Left ventricle myocardium inferior (tissue), 1 donor: ENCODE data around the gene INVS. TPM values are rescaled to one million over a fixed set of nuclear protein-coding genes. Genes with fewer than 3 reads are reported as not detected.

Experiments
- DNase-seq: peaks from one replicate; pipeline ENCODE4 v3.0.0-alpha.2; 2020
- H3K27ac ChIP-seq: fragments of 200-600 bp; replicated peaks from 2 replicates; pipeline ENCODE4 v1.8.0; 2021
- H3K27me3 ChIP-seq: fragments of 200-600 bp; 2 replicates; pipeline ENCODE4 v1.8.0; 2021; ENCODE audit warnings: low read depth
- H3K36me3 ChIP-seq: fragments of 200-600 bp; 2 replicates; pipeline ENCODE4 v1.8.0; 2021
- H3K4me1 ChIP-seq: fragments of 200-600 bp; 2 replicates; pipeline ENCODE4 v1.8.0; 2021
- H3K4me3 ChIP-seq: fragments of 200-600 bp; 2 replicates; pipeline ENCODE4 v1.8.0; 2021; ENCODE audit warnings: mild to moderate bottlenecking, moderate library complexity
- H3K9me3 ChIP-seq: fragments of 200-600 bp; replicated peaks from 2 replicates; pipeline ENCODE4 v1.8.0; 2021
- CTCF ChIP-seq: fragments of 200-600 bp; IDR thresholded peaks from 2 replicates; pipeline ENCODE4 v1.8.0; 2021; ENCODE audit warnings: antibody characterized with exemption, mild to moderate bottlenecking, borderline replicate concordance
- intact Hi-C: fragments of 100-400 bp; cut with micrococcal nuclease; formaldehyde crosslinking; loops from one replicate; pipeline ENCODE4 v1.11.0; 2022
- total RNA-seq: library from RNA; stranded (reverse); fragmentation: NEBNext Ultra II Directional; extraction: Animal tissue kit (Norgen Biotek cat#: 25700); gene quantifications from one replicate; pipeline ENCODE4 v1.2.1, GENCODE V29; 2021
- donor health status: DM: no; HTN: yes; CAD: no; lungs with severe emphysema.

INVS gene
- total RNA-seq, 1 donor from 2014 or later = 6.7 TPM

- no peak overlapping the region for H3K27ac ChIP-seq
- intact Hi-C loops = no loop called here
- peaks cover under 1% of the 10 kb centered on the region for H3K4me1 ChIP-seq
- no peaks in the 10 kb centered on the region for H3K9me3 ChIP-seq
- H3K4me3 ChIP-seq = no peak overlapping the region
- no peaks in the 10 kb centered on the region for H3K27me3 ChIP-seq
- TF ChIP-seq CTCF = no peak
- no peak for DNase-seq
- H3K36me3 ChIP-seq = peaks cover 25% of the 10 kb centered on the region
Observed at GRCh38 chr9:100117316-100117715, 18.3 kb downstream of the INVS start.

GRCh38 chr9:100120286-100120685 is 21.2 kb downstream of the INVS start:
- TF ChIP-seq CTCF = no peak
- Histone ChIP-seq H3K27me3 (no peaks in the 10 kb centered on the region), H3K4me3 (no peak overlapping the region), H3K36me3 (peaks cover 31% of the 10 kb centered on the region), H3K4me1 (no peaks in the 10 kb centered on the region), H3K9me3 (no peaks in the 10 kb centered on the region), H3K27ac (no peak overlapping the region)
- DNase-seq = no peak
- intact Hi-C loops = no loop called here

- Histone ChIP-seq H3K4me3 (no peak overlapping the region), H3K36me3 (peaks cover 13% of the 10 kb centered on the region), H3K4me1 (no peaks in the 10 kb centered on the region), H3K27me3 (no peaks in the 10 kb centered on the region), H3K9me3 (no peaks in the 10 kb centered on the region), H3K27ac (no peak overlapping the region)
- no peak for TF ChIP-seq CTCF
- intact Hi-C loops = no loop called here
- DNase-seq = no peak
Observed at GRCh38 chr9:100125236-100125635, 26.2 kb downstream of the INVS start.

- H3K36me3 ChIP-seq = peaks cover 13% of the 10 kb centered on the region
- no peaks in the 10 kb centered on the region for H3K27me3 ChIP-seq
- H3K27ac ChIP-seq = no peak overlapping the region
- no peaks in the 10 kb centered on the region for H3K4me1 ChIP-seq
- H3K4me3 ChIP-seq = no peak overlapping the region
- intact Hi-C loops = no loop called here
- H3K9me3 ChIP-seq = no peaks in the 10 kb centered on the region
- no peak for TF ChIP-seq CTCF
- no peak for DNase-seq
Observed at GRCh38 chr9:100125910-100126309, 26.9 kb downstream of the INVS start.

GRCh38 chr9:100126423-100126822 is 27.4 kb downstream of the INVS start:
- no peak for TF ChIP-seq CTCF
- Histone ChIP-seq H3K9me3 (no peaks in the 10 kb centered on the region), H3K36me3 (peaks cover 7% of the 10 kb centered on the region), H3K4me1 (no peaks in the 10 kb centered on the region), H3K4me3 (no peak overlapping the region), H3K27ac (no peak overlapping the region), H3K27me3 (no peaks in the 10 kb centered on the region)
- no peak for DNase-seq
- intact Hi-C loops = no loop called here

GRCh38 chr9:100129772-100130171 is 30.7 kb downstream of the INVS start:
- Histone ChIP-seq H3K9me3 (no peaks in the 10 kb centered on the region), H3K27me3 (no peaks in the 10 kb centered on the region), H3K27ac (no peak overlapping the region), H3K4me3 (no peak overlapping the region), H3K36me3 (peaks cover 14% of the 10 kb centered on the region), H3K4me1 (no peaks in the 10 kb centered on the region)
- no peak for DNase-seq
- intact Hi-C loops = no loop called here
- TF ChIP-seq CTCF = no peak
